ENCODE data around the gene SPEG. TPM values are rescaled to one million over a fixed set of nuclear protein-coding genes. Genes with fewer than 3 reads are reported as not detected.

SPEG gene
- total and polyA plus RNA-seq, 2 of the 13 experiments (the other 11 are each of a cell fraction or from before 2014, with no cell fraction given), result 0.18 to 0.24 TPM

DNA sequence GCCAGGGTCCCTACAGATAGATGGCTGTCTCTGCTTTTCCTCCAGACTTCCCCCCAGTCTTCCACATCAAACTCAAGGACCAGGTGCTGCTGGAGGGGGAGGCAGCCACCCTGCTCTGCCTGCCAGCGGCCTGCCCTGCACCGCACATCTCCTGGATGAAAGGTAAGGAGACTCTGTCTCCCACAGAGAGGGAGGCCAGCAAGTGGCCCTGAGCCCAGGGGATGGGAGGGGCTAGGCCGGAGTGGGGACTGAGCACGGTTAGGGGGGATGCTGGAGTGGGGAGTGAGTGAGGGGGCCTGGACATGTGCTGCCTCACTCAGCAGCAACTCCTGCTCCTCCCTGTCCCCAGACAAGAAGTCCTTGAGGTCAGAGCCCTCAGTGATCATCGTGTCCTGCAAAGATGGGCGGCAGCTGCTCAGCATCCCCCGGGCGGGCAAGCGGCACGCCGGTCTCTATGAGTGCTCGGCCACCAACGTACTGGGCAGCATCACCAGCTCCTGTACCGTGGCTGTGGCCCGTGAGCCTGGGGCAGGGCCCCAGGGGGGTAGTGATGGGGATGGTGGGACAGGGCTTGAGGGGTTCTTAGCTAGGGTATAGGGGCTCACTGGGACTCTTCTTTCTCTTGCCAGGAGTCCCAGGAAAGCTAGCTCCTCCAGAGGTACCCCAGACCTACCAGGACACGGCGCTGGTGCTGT, 53.7 kb downstream of the SPEG start:
- Histone ChIP-seq H3K27me3 (ENCODE audit: control insufficient read depth in 1 of 2, insufficient read depth in 2 of 2, low read length in 2 of 2) (peaks cover 55 to 99% of the 10 kb centered on the region in 2 experiments; a peak in 4 of 5 replicates), H3K4me2 (ENCODE audit: low read depth, low read length) (no peak overlapping the region), H3K4me1 (ENCODE audit: insufficient read depth, low read length) (peaks cover 6% of the 10 kb centered on the region; the same call in 1 of the 2 replicates), H3K27ac (ENCODE audit: extremely low read length, insufficient read depth, low read length) (no peak overlapping the region), H4K20me1 (ENCODE audit: insufficient read depth, low read length) (no peaks in the 10 kb centered on the region), H3K9ac (ENCODE audit: insufficient read depth, low read depth, low read length) (no peak overlapping the region), H3K79me2 (ENCODE audit: insufficient read depth, low read length) (no peaks in the 10 kb centered on the region), H3K9me3 (ENCODE audit: low read length) (no peaks in the 10 kb centered on the region), H3K4me3 (replicated peaks in 1 of 3; ENCODE audit: insufficient read depth in 1 of 3, low read depth in 2 of 3, low read length in 3 of 3) (no peak overlapping the region), H2AFZ (ENCODE audit: low read length) (no peak overlapping the region), H3K36me3 (replicated peaks in 1 of 2; ENCODE audit: control insufficient read depth in 1 of 2, insufficient read depth in 2 of 2, low read length in 2 of 2) (no peaks in the 10 kb centered on the region)
- intact Hi-C loops (cut with micrococcal nuclease; ENCODE audit: unreplicated experiment) (no loop called here), in situ Hi-C loops (cut with HindIII; ENCODE audit: extremely low pct_ligation_motif_present, low pct_unique_long_range_greater_than_20kb) (no loop called here)
- DNase-seq (ENCODE audit: low spot score) (no peak), ATAC-seq (no peak), FAIRE-seq (no peak)
- TF ChIP-seq ZNF3 (CRISPR knock-in tag; IDR thresholded peaks at IDR 0.05) (no peak), PHF21A (CRISPR knock-in tag; IDR thresholded peaks at IDR 0.05) (no peak), MTF1 (CRISPR knock-in tag; IDR thresholded peaks at IDR 0.05) (no peak), TGIF2 (CRISPR knock-in tag; IDR thresholded peaks at IDR 0.05) (no peak), HNRNPK (IDR thresholded peaks at IDR 0.05; ENCODE audit: low read depth, low read length, poor library complexity, severe bottlenecking) (no peak), EED (CRISPR knock-in tag; IDR thresholded peaks at IDR 0.05) (no peak), POGZ (CRISPR knock-in tag; IDR thresholded peaks at IDR 0.05) (no peak), DPF2 (CRISPR knock-in tag; IDR thresholded peaks at IDR 0.05; ENCODE audit: borderline replicate concordance, low read depth) (no peak), KLF13 (CRISPR knock-in tag; IDR thresholded peaks at IDR 0.05) (no peak), XRCC5 (optimal IDR thresholded peaks at IDR 0.05; ENCODE audit: low read length) (no peak), JDP2 (CRISPR knock-in tag; IDR thresholded peaks at IDR 0.05; ENCODE audit: borderline replicate concordance) (no peak), MLLT10 (CRISPR knock-in tag; IDR thresholded peaks at IDR 0.05) (no peak), ZNF850 (CRISPR knock-in tag; conservative IDR thresholded peaks at IDR 0.05) (no peak), ZNF382 (CRISPR knock-in tag; IDR thresholded peaks at IDR 0.05; ENCODE audit: borderline replicate concordance) (no peak), NR2C2 (CRISPR knock-in tag; IDR thresholded peaks at IDR 0.05; ENCODE audit: borderline replicate concordance) (no peak), RFX3 (CRISPR knock-in tag; IDR thresholded peaks at IDR 0.05) (no peak), ZNF296 (CRISPR knock-in tag; conservative IDR thresholded peaks at IDR 0.05) (no peak)
- TF ChIP-seq, protein P1, sequence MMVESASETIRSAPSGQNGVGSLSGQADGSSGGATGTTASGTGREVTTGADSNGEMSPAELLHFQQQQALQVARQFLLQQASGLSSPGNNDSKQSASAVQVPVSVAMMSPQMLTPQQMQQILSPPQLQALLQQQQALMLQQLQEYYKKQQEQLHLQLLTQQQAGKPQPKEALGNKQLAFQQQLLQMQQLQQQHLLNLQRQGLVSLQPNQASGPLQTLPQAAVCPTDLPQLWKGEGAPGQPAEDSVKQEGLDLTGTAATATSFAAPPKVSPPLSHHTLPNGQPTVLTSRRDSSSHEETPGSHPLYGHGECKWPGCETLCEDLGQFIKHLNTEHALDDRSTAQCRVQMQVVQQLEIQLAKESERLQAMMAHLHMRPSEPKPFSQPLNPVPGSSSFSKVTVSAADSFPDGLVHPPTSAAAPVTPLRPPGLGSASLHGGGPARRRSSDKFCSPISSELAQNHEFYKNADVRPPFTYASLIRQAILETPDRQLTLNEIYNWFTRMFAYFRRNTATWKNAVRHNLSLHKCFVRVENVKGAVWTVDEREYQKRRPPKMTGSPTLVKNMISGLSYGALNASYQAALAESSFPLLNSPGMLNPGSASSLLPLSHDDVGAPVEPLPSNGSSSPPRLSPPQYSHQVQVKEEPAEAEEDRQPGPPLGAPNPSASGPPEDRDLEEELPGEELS (CRISPR knock-in tag; IDR thresholded peaks at IDR 0.05), result no peak
- TF ChIP-seq, protein P2, sequence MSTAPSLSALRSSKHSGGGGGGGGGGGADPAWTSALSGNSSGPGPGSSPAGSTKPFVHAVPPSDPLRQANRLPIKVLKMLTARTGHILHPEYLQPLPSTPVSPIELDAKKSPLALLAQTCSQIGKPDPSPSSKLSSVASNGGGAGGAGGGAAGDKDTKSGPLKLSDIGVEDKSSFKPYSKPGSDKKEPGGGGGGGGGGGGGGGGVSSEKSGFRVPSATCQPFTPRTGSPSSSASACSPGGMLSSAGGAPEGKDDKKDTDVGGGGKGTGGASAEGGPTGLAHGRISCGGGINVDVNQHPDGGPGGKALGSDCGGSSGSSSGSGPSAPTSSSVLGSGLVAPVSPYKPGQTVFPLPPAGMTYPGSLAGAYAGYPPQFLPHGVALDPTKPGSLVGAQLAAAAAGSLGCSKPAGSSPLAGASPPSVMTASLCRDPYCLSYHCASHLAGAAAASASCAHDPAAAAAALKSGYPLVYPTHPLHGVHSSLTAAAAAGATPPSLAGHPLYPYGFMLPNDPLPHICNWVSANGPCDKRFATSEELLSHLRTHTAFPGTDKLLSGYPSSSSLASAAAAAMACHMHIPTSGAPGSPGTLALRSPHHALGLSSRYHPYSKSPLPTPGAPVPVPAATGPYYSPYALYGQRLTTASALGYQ (CRISPR knock-in tag; IDR thresholded peaks at IDR 0.05), result no peak
- TF ChIP-seq, protein P3, sequence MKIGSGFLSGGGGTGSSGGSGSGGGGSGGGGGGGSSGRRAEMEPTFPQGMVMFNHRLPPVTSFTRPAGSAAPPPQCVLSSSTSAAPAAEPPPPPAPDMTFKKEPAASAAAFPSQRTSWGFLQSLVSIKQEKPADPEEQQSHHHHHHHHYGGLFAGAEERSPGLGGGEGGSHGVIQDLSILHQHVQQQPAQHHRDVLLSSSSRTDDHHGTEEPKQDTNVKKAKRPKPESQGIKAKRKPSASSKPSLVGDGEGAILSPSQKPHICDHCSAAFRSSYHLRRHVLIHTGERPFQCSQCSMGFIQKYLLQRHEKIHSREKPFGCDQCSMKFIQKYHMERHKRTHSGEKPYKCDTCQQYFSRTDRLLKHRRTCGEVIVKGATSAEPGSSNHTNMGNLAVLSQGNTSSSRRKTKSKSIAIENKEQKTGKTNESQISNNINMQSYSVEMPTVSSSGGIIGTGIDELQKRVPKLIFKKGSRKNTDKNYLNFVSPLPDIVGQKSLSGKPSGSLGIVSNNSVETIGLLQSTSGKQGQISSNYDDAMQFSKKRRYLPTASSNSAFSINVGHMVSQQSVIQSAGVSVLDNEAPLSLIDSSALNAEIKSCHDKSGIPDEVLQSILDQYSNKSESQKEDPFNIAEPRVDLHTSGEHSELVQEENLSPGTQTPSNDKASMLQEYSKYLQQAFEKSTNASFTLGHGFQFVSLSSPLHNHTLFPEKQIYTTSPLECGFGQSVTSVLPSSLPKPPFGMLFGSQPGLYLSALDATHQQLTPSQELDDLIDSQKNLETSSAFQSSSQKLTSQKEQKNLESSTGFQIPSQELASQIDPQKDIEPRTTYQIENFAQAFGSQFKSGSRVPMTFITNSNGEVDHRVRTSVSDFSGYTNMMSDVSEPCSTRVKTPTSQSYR (CRISPR knock-in tag; IDR thresholded peaks at IDR 0.05; ENCODE audit: borderline replicate concordance), result no peak
- CTCF ChIA-PET (ENCODE audit: low intra/inter-chr PET ratio, low total read pairs), result no interaction called here
- 0% methylated on average over 6 of the region's 17 CpGs for whole genome bisulfite sequencing (ENCODE audit: low lambda C conversion rate)
- BruUV-seq (replicated peaks), result no TSS peak
- POLR2A ChIA-PET, result interaction anchor here (1.1 kb wide), 1 partner anchor 9 kb away, joined by 3 read pairs; no protein-coding TSS in a partner anchor
